Measurements from ENCODE around the gene CELA3A.

The CELA3A gene

DNA sequence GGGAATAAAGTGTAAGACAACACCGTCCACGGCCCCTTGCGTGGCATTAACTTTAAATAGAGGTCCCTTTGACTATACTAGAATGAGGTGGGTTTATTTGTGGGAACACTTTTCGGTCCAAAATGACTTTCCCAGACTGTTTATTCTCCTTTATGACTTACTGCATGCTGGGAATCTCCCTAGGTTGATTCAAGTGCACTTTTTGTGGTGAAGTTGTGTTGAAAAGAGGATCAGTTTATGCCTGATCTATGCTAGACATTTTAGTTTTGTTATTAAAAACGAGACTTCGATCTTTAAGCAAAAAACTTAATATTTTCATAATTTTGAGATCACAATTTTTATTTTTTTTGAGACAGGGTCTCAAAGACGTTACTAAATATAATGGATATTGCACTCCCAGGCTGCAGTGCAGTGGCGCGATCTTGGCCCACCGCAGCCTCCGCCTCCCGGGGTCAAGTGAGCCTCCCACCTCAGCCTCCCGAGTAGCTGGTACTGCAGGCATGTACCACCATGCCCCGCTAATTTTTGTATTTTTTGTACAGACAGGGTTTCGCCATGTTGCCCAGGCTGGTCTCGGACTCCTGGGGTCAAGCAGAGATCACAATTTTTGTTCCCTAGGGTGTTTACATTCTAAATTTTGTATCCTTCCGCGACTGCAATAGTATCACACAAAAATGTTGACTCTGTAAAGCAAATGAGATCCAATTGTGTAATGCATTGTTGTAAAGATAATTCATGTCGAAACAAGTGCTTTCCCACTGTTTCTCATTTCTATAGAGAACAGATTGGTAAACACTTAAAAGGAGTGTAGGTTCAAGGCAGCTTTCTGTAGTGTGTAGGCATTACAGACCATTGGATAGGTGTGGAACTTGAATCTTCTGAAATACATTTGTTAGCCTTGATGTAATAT is 52.7 kb downstream of the CELA3A start:
- no peaks in the 10 kb centered on the region for H3K9me3 ChIP-seq (ENCODE audit: insufficient read depth, low read length)
- no peaks in the 10 kb centered on the region for H3K27me3 ChIP-seq (ENCODE audit: low read depth, low read length)
- no peak for TF ChIP-seq EZH2phosphoT487 (IDR thresholded peaks at IDR 0.05; ENCODE audit: low read depth)
- TF ChIP-seq CTCF (IDR thresholded peaks at IDR 0.05; ENCODE audit: low read depth, low read length), result no peak
- peaks cover 53% of the 10 kb centered on the region for H4K20me1 ChIP-seq (ENCODE audit: insufficient read depth, low read length)
- peak overlapping the region; percentile 86 for H3K9ac ChIP-seq (ENCODE audit: low read length)
- peaks cover 18% of the 10 kb centered on the region for H3K36me3 ChIP-seq (replicated peaks; ENCODE audit: low read depth, low read length)
- peak overlapping the region; percentile 67 for H3K27ac ChIP-seq (ENCODE audit: low read length)
- H3K4me2 ChIP-seq (ENCODE audit: low read length), result peak overlapping the region; percentile 95
- H3K79me2 ChIP-seq (ENCODE audit: low read length), result peaks cover 65% of the 10 kb centered on the region
- H3K4me3 ChIP-seq (ENCODE audit: low read length), result peak overlapping the region; percentile 99
- H3K4me1 ChIP-seq (ENCODE audit: low read length), result peaks cover 27% of the 10 kb centered on the region
- no peak overlapping the region for H2AFZ ChIP-seq (ENCODE audit: low read depth, low read length)

DNA sequence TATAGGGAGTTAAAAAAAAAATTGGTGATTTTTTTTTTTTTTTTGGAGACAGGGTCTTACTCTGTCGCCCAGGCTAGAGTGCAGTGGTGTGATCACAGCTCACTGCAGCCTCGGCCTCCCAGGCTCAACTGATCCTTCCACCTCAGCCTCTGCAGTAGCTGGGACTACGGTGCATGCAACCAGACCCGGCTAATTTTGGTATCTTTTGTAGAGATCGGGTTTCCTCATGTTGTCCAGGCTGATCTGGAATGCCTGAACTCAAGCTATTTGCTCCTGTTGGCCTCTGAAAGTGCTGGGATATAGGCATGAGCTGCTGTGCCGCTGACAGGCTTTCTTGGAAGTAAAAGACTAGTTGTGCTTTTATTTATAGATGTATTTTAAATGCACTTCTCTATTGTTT is 54.0 kb downstream of the CELA3A start:
- Histone ChIP-seq H2AFZ (ENCODE audit: low read depth, low read length) (no peak overlapping the region), H3K36me3 (replicated peaks; ENCODE audit: low read depth, low read length) (peaks cover 18% of the 10 kb centered on the region), H3K4me3 (ENCODE audit: low read length) (no peak overlapping the region), H4K20me1 (ENCODE audit: insufficient read depth, low read length) (peaks cover 66% of the 10 kb centered on the region), H3K27ac (ENCODE audit: low read length) (no peak overlapping the region), H3K27me3 (ENCODE audit: low read depth, low read length) (no peaks in the 10 kb centered on the region), H3K4me1 (ENCODE audit: low read length) (peaks cover 35% of the 10 kb centered on the region), H3K9ac (ENCODE audit: low read length) (no peak overlapping the region), H3K9me3 (ENCODE audit: insufficient read depth, low read length) (no peaks in the 10 kb centered on the region), H3K79me2 (ENCODE audit: low read length) (peaks cover 79% of the 10 kb centered on the region), H3K4me2 (ENCODE audit: low read length) (no peak overlapping the region)
- TF ChIP-seq EZH2phosphoT487 (IDR thresholded peaks at IDR 0.05; ENCODE audit: low read depth) (no peak), CTCF (IDR thresholded peaks at IDR 0.05; ENCODE audit: low read depth, low read length) (no peak)

GRCh38 chr1:22056043-22056442 is 54.6 kb downstream of the CELA3A start:
- peaks cover 40% of the 10 kb centered on the region for H3K4me1 ChIP-seq (ENCODE audit: low read length)
- 0 out of 2 replicates have a peak overlapping the region, but pooled peaks have one; percentile 16 for H3K4me3 ChIP-seq (ENCODE audit: low read length)
- no peak overlapping the region for H2AFZ ChIP-seq (ENCODE audit: low read depth, low read length)
- peaks cover 72% of the 10 kb centered on the region for H4K20me1 ChIP-seq (ENCODE audit: insufficient read depth, low read length)
- H3K9me3 ChIP-seq (ENCODE audit: insufficient read depth, low read length), result no peaks in the 10 kb centered on the region
- H3K36me3 ChIP-seq (replicated peaks; ENCODE audit: low read depth, low read length), result peaks cover 18% of the 10 kb centered on the region
- no peak for TF ChIP-seq CTCF (IDR thresholded peaks at IDR 0.05; ENCODE audit: low read depth, low read length)
- no peak for TF ChIP-seq EZH2phosphoT487 (IDR thresholded peaks at IDR 0.05; ENCODE audit: low read depth)
- H3K27me3 ChIP-seq (ENCODE audit: low read depth, low read length), result no peaks in the 10 kb centered on the region
- H3K9ac ChIP-seq (ENCODE audit: low read length), result no peak overlapping the region
- peaks cover 85% of the 10 kb centered on the region for H3K79me2 ChIP-seq (ENCODE audit: low read length)
- H3K4me2 ChIP-seq (ENCODE audit: low read length), result peak overlapping the region; percentile 45
- H3K27ac ChIP-seq (ENCODE audit: low read length), result peak overlapping the region; percentile 40

DNA sequence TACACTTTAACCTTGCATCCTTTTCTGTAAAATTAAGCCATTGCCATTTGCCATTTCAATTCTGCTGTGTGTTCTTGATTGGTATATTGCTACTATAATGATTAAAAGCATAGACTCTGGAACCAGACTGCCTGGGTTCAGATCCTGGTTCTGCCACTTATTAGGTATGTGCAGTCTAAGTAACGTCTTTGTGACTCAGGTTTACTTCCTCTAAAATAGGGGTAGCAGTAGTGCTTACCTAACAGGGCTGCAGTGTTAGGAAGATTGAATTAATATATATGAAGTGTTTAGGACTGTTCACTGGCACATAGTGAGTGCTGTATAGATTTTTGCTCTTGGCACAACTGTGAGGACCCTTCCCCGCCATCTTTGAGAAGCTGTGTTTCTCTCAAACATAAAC is 55.5 kb downstream of the CELA3A start:
- H4K20me1 ChIP-seq (ENCODE audit: insufficient read depth, low read length), result peaks cover 81% of the 10 kb centered on the region
- H3K4me2 ChIP-seq (ENCODE audit: low read length), result peak overlapping the region; percentile 45; the same call in 1 of the 2 replicates

More for the DNA sequence above, 55.5 kb downstream of the CELA3A start:
- Histone ChIP-seq H2AFZ (ENCODE audit: low read depth, low read length) (no peak overlapping the region), H3K4me3 (ENCODE audit: low read length) (no peak overlapping the region), H3K27ac (ENCODE audit: low read length) (peak overlapping the region; percentile 40), H3K9me3 (ENCODE audit: insufficient read depth, low read length) (no peaks in the 10 kb centered on the region), H3K9ac (ENCODE audit: low read length) (no peak overlapping the region), H3K27me3 (ENCODE audit: low read depth, low read length) (no peaks in the 10 kb centered on the region), H3K4me1 (ENCODE audit: low read length) (peaks cover 39% of the 10 kb centered on the region), H3K79me2 (ENCODE audit: low read length) (peaks cover 94% of the 10 kb centered on the region), H3K36me3 (replicated peaks; ENCODE audit: low read depth, low read length) (peaks cover 18% of the 10 kb centered on the region)
- no peak for TF ChIP-seq EZH2phosphoT487 (IDR thresholded peaks at IDR 0.05; ENCODE audit: low read depth)
- no peak for TF ChIP-seq CTCF (IDR thresholded peaks at IDR 0.05; ENCODE audit: low read depth, low read length)

Measured in OCI-LY3 (cell line).